Dendritic cell treated with granulocyte-macrophage colony-stimulating factor and Interleukin-4, amounts not matched to agents 40 ng/mL and 50 ng/mL, for 4 days (primary cell): Measurements from ENCODE around the gene COMP.
"Not testable (repeated sequence)": the region's sequence is repeated elsewhere in the genome, so short reads cannot be mapped to it uniquely, and the experiment has no call there.

Experiments used
- H3K27ac Mint-ChIP-seq: one replicate; pipeline ENCODE4 v1.8.0; 2022; ENCODE audit warnings: mild to moderate bottlenecking, mixed read lengths
- H3K27me3 Mint-ChIP-seq: one replicate; pipeline ENCODE4 v1.8.0; 2022; ENCODE audit warnings: mild to moderate bottlenecking, mixed read lengths
- H3K36me3 Mint-ChIP-seq: one replicate; pipeline ENCODE4 v1.8.0; 2022; ENCODE audit warnings: low read depth, mixed read lengths
- H3K4me1 Mint-ChIP-seq: one replicate; pipeline ENCODE4 v1.8.0; 2022; ENCODE audit warnings: low read depth, mixed read lengths
- H3K4me3 Mint-ChIP-seq: one replicate; pipeline ENCODE4 v1.8.0; 2022; ENCODE audit warnings: mild to moderate bottlenecking, moderate library complexity, mixed read lengths
- H3K9me3 Mint-ChIP-seq: one replicate; pipeline ENCODE4 v1.8.0; 2022; ENCODE audit warnings: mixed read lengths
- intact Hi-C: fragments of 100-400 bp; cut with micrococcal nuclease; formaldehyde crosslinking; loops from one replicate; pipeline ENCODE4 v1.15.0; 2022

The COMP gene

GRCh38 chr19:18816645-18817044, 25.5 kb upstream of the COMP start:
- intact Hi-C loops, H3K27ac Mint-ChIP-seq, H3K9me3 Mint-ChIP-seq: not testable (repeated sequence)

DNA sequence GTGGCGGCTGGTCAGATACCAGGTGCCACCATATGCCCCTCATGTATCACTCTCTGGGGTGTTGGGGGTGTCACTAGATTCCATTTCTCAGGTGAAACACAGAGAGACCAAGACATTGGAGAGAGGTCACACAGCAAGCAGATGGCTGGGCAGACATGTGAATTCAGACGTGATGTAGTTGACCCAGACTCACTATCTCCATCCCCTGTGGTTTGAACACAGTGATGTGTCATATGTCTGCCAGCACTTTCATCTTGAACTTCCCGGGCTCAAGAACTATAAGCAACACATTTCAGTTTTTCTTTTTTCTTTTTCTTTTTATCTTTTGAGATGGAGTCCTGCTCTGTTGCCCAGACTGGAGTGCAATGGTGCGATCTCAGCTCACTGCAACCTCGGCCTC, 24.6 kb upstream of the COMP start:
- no peaks in the 10 kb centered on the region for H3K4me1 Mint-ChIP-seq
- no peak overlapping the region for H3K4me3 Mint-ChIP-seq
- no peaks in the 10 kb centered on the region for H3K9me3 Mint-ChIP-seq
- intact Hi-C loops: no loop called here
- peaks cover 39% of the 10 kb centered on the region for H3K27me3 Mint-ChIP-seq
- H3K36me3 Mint-ChIP-seq: no peaks in the 10 kb centered on the region
- H3K27ac Mint-ChIP-seq: no peak overlapping the region

More at GRCh38 chr19:18816645-18817044, 25.5 kb upstream of the COMP start:
- H3K36me3 Mint-ChIP-seq, H3K4me3 Mint-ChIP-seq, H3K4me1 Mint-ChIP-seq: not testable (repeated sequence)
- peaks cover 38% of the 10 kb centered on the region for H3K27me3 Mint-ChIP-seq

- H3K9me3 Mint-ChIP-seq: no peaks in the 10 kb centered on the region
- peaks cover 32% of the 10 kb centered on the region for H3K27me3 Mint-ChIP-seq
- no peaks in the 10 kb centered on the region for H3K36me3 Mint-ChIP-seq
- peaks cover 8% of the 10 kb centered on the region for H3K4me1 Mint-ChIP-seq
- intact Hi-C loops: no loop called here
- H3K4me3 Mint-ChIP-seq: no peak overlapping the region
- no peak overlapping the region for H3K27ac Mint-ChIP-seq
Observed at GRCh38 chr19:18814063-18814462, 23.0 kb upstream of the COMP start.

- not testable (repeated sequence) for H3K27ac Mint-ChIP-seq
Observed at GRCh38 chr19:18811638-18812037, 20.5 kb upstream of the COMP start.

DNA sequence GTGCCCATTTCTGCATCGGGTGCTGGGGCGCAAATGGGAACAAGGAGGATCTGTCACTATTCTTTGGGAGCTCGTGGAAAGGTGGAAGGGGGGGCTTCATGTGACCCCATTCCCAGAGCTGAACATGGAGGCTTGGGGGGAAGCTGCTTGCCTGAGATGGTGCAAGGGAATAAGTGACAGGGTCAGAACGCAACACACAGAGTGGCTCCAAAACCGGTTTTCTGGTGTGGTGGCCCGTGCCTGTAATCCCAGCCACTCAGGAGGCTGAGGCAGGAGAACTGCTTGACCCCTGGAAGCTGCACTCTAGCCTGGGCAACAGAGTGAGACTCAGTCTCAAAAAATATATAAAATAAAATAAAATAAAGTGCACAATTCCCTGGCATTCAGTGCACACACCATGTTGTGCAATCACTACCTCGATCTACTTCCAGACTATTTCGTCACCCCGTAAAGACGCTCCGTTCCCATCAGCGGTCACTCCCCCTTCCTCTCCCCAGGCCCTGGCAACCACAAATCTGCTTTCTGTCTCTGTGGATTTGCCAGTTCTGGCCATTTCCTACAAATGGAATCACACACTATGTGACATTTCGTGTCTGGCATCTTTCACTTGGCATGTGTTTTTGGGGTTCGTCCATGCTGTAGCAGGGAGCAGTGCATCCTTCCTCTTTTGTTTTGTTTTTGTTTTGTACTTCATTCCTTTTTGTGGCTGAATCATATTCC, 18.2 kb upstream of the COMP start:
- H3K27ac Mint-ChIP-seq: no peak overlapping the region
- H3K4me1 Mint-ChIP-seq: peaks cover 12% of the 10 kb centered on the region
- peaks cover 38% of the 10 kb centered on the region for H3K27me3 Mint-ChIP-seq
- H3K4me3 Mint-ChIP-seq: peak overlapping the region; percentile 57
- intact Hi-C loops: no loop called here
- H3K36me3 Mint-ChIP-seq: no peaks in the 10 kb centered on the region
- H3K9me3 Mint-ChIP-seq: no peaks in the 10 kb centered on the region

More at GRCh38 chr19:18811638-18812037, 20.5 kb upstream of the COMP start:
- H3K4me3 Mint-ChIP-seq, intact Hi-C loops, H3K9me3 Mint-ChIP-seq, H3K36me3 Mint-ChIP-seq: not testable (repeated sequence)
- peaks cover 12% of the 10 kb centered on the region for H3K4me1 Mint-ChIP-seq
- peaks cover 40% of the 10 kb centered on the region for H3K27me3 Mint-ChIP-seq

DNA sequence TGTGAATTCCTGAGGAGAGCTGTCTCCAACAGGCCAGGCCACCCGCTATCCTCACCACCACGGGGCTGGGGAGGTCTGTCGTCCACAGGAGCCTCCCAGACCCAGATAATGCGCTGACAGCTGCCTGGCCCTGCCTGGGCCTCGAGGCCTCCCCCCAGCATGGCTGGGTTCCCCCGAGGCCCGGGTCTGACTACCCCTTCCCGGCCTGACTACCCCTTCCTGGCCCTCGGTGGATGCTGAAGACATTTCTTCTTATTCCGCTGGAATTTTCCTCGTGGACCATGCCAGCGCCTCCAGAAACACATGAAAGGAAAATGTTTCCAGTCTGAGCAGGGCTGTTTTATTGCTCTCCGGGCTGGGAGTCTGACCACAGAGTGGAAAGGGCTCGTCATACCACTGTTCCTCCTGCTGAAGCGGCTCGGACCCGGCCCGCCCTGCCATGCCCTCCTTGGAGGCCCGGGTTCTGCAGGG, 16.8 kb upstream of the COMP start:
- H3K36me3 Mint-ChIP-seq: no peaks in the 10 kb centered on the region
- H3K9me3 Mint-ChIP-seq: no peaks in the 10 kb centered on the region
- no peak overlapping the region for H3K27ac Mint-ChIP-seq
- no peak overlapping the region for H3K4me3 Mint-ChIP-seq
- peaks cover 12% of the 10 kb centered on the region for H3K4me1 Mint-ChIP-seq
- peaks cover 36% of the 10 kb centered on the region for H3K27me3 Mint-ChIP-seq
- intact Hi-C loops: no loop called here

GRCh38 chr19:18804643-18805042, 13.5 kb upstream of the COMP start:
- peaks cover 9% of the 10 kb centered on the region for H3K4me1 Mint-ChIP-seq
- H3K27me3 Mint-ChIP-seq: peaks cover 33% of the 10 kb centered on the region
- no peak overlapping the region for H3K4me3 Mint-ChIP-seq
- no peak overlapping the region for H3K27ac Mint-ChIP-seq
- intact Hi-C loops: no loop called here
- no peaks in the 10 kb centered on the region for H3K9me3 Mint-ChIP-seq
- H3K36me3 Mint-ChIP-seq: no peaks in the 10 kb centered on the region

GRCh38 chr19:18804139-18804601, 13.1 kb upstream of the COMP start:
- intact Hi-C loops: no loop called here
- Mint-ChIP-seq H3K4me1 (peaks cover 5% of the 10 kb centered on the region), H3K27ac (no peak overlapping the region), H3K36me3 (no peaks in the 10 kb centered on the region), H3K9me3 (no peaks in the 10 kb centered on the region), H3K27me3 (peaks cover 33% of the 10 kb centered on the region), H3K4me3 (no peak overlapping the region)

DNA sequence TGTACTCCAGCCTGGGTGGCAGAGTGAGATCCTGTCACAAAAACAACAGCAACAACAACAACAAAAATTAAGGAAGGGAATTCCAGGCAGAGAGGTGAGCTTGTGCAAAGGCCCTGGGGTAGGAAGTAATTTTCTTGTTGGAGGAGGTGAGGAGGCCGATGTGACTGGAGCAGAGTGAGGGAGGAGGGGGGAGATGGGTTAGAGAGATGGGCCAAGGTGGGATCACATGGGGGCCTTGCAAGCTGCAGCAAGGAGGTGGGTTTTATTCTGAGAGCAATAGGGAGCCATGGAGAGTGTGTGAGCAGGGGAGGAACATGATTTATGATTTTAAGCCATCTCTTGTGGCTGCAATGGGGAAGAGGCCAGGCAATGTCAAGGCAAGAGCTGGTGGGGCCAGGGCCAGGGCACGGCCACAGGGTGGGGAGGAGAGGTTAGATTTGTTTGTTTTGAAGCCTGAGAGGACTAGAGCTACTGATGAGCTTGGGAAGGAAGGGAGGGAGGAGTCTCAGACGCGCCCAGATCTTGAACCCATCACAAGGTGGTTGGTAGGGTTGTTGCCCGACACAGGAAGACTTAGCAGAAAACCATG, 12.5 kb upstream of the COMP start:
- H3K36me3 Mint-ChIP-seq: no peaks in the 10 kb centered on the region

GRCh38 chr19:18802354-18802753, 11.2 kb upstream of the COMP start:
- H3K4me3 Mint-ChIP-seq: no peak overlapping the region
- peaks cover 22% of the 10 kb centered on the region for H3K27me3 Mint-ChIP-seq
- H3K36me3 Mint-ChIP-seq: no peaks in the 10 kb centered on the region
- no peak overlapping the region for H3K27ac Mint-ChIP-seq
- intact Hi-C loops: no loop called here
- no peaks in the 10 kb centered on the region for H3K4me1 Mint-ChIP-seq
- no peaks in the 10 kb centered on the region for H3K9me3 Mint-ChIP-seq

More for the DNA sequence above, 12.5 kb upstream of the COMP start:
- Mint-ChIP-seq H3K27ac (no peak overlapping the region), H3K9me3 (no peaks in the 10 kb centered on the region), H3K4me3 (no peak overlapping the region), H3K4me1 (no peaks in the 10 kb centered on the region), H3K27me3 (peaks cover 30% of the 10 kb centered on the region)
- intact Hi-C loops: no loop called here

GRCh38 chr19:18800636-18801035, 9.5 kb upstream of the COMP start:
- H3K4me1 Mint-ChIP-seq: no peaks in the 10 kb centered on the region
- H3K4me3 Mint-ChIP-seq: no peak overlapping the region
- H3K36me3 Mint-ChIP-seq: no peaks in the 10 kb centered on the region
- H3K27me3 Mint-ChIP-seq: peaks cover 32% of the 10 kb centered on the region
- no peak overlapping the region for H3K27ac Mint-ChIP-seq
- intact Hi-C loops: no loop called here
- no peaks in the 10 kb centered on the region for H3K9me3 Mint-ChIP-seq

- H3K27ac Mint-ChIP-seq: no peak overlapping the region
- H3K4me1 Mint-ChIP-seq: no peaks in the 10 kb centered on the region
- H3K36me3 Mint-ChIP-seq: no peaks in the 10 kb centered on the region
- no peaks in the 10 kb centered on the region for H3K9me3 Mint-ChIP-seq
- no peak overlapping the region for H3K4me3 Mint-ChIP-seq
- intact Hi-C loops: no loop called here
- H3K27me3 Mint-ChIP-seq: peaks cover 38% of the 10 kb centered on the region
Observed at GRCh38 chr19:18800079-18800478, 9.0 kb upstream of the COMP start.

- no peaks in the 10 kb centered on the region for H3K4me1 Mint-ChIP-seq
- no peak overlapping the region for H3K27ac Mint-ChIP-seq
- H3K36me3 Mint-ChIP-seq: no peaks in the 10 kb centered on the region
- no peak overlapping the region for H3K4me3 Mint-ChIP-seq
- H3K27me3 Mint-ChIP-seq: peaks cover 43% of the 10 kb centered on the region
- intact Hi-C loops: no loop called here
- no peaks in the 10 kb centered on the region for H3K9me3 Mint-ChIP-seq
Observed at GRCh38 chr19:18799389-18799970, 8.4 kb upstream of the COMP start.
